K562 (cell line): ENCODE data around the gene FBXO28. TPM values are rescaled to one million over a fixed set of nuclear protein-coding genes. Genes with fewer than 3 reads are reported as not detected.

Source experiments
- ARHGAP35 ChIP-seq: fragments of 450-650 bp; IDR thresholded peaks from 2 replicates; pipeline ENCODE4 v1.6.1; 2018; ENCODE audit not compliant: partially characterized antibody
- ASH1L ChIP-seq: fragments of 450-650 bp; IDR thresholded peaks from 2 replicates; pipeline ENCODE4 v1.6.1; 2018; ENCODE audit warnings: borderline replicate concordance, mild to moderate bottlenecking, low read depth; ENCODE audit not compliant: partially characterized antibody
- ATF7 ChIP-seq: fragments of 450-650 bp; IDR thresholded peaks from 2 replicates; pipeline ENCODE4 v1.7.1; 2014; ENCODE audit warnings: mild to moderate bottlenecking, moderate library complexity
- BHLHE40 ChIP-seq: IDR thresholded peaks from 2 replicates; pipeline ENCODE4 v1.6.1; 2011; ENCODE audit warnings: low read length, improper control_type of control experiment
- CBX1 ChIP-seq: sonication (generic); IDR thresholded peaks from 2 replicates; pipeline ENCODE4 v1.6.1; 2016; ENCODE audit warnings: antibody characterized with exemption, low read depth, mild to moderate bottlenecking
- CHD4 ChIP-seq: fragments of 200-600 bp; sonication (generic); IDR thresholded peaks from 3 replicates; pipeline ENCODE4 v1.6.1; 2012; ENCODE audit warnings: low read depth, mild to moderate bottlenecking, mixed read lengths, low read length, inconsistent platforms; ENCODE audit not compliant: insufficient read depth, insufficient replicate concordance, poor library complexity, severe bottlenecking
- FIP1L1 ChIP-seq: fragments of 200-400 bp; formaldehyde crosslinking; IDR thresholded peaks from 2 replicates; pipeline ENCODE4 v1.6.1; 2018; ENCODE audit warnings: mild to moderate bottlenecking, low read depth, low read length; ENCODE audit not compliant: poor library complexity, severe bottlenecking
- FOXM1 ChIP-seq, 2 experiments: fragments of 450-650 bp in 1 of 2; sonication (generic) in 1 of 2; formaldehyde crosslinking in 1 of 2; IDR thresholded peaks; 2 replicates each; pipeline versions ENCODE4 v1.6.1 to v1.9.0; 2017 to 2022; ENCODE audit warnings: low read depth in 2 of 2, mild to moderate bottlenecking in 2 of 2, missing genetic modification reagents in 1 of 2, moderate library complexity in 1 of 2
- FOXP1 ChIP-seq: sonication (generic); formaldehyde crosslinking; IDR thresholded peaks from 2 replicates; pipeline ENCODE4 v1.8.0; 2022; ENCODE audit warnings: mild to moderate bottlenecking, missing genetic modification reagents
- GABPB2 ChIP-seq: fragments of 250-450 bp; sonication (Bioruptor Pico); conservative IDR thresholded peaks from 2 replicates; pipeline ENCODE4 v1.5.1; 2021; ENCODE audit warnings: mild to moderate bottlenecking
- GATAD2B ChIP-seq: fragments of 450-650 bp; IDR thresholded peaks from 2 replicates; pipeline ENCODE4 v1.6.1; 2017; ENCODE audit warnings: mild to moderate bottlenecking, borderline replicate concordance
- GTF2F1 ChIP-seq: IDR thresholded peaks from 2 replicates; pipeline ENCODE4 v1.6.1; 2011; ENCODE audit warnings: low read depth, low read length, improper control_type of control experiment
- ILF3 ChIP-seq: fragments of 450-650 bp; IDR thresholded peaks from 2 replicates; pipeline ENCODE4 v1.6.1; 2018; ENCODE audit warnings: antibody characterized with exemption, mild to moderate bottlenecking, moderate library complexity, borderline replicate concordance
- MAFG ChIP-seq: fragments of 450-650 bp; conservative IDR thresholded peaks from 2 replicates; pipeline ENCODE4 v1.6.1; 2016; ENCODE audit warnings: missing genetic modification characterization, missing compliant biosample characterization
- MAX ChIP-seq: sonication (generic); formaldehyde crosslinking; IDR thresholded peaks from 2 replicates; pipeline ENCODE4 v1.9.0; 2022; ENCODE audit warnings: mild to moderate bottlenecking, missing genetic modification reagents
- MED1 ChIP-seq: sonication (generic); formaldehyde crosslinking; IDR thresholded peaks from 2 replicates; pipeline ENCODE4 v1.8.1; 2023; ENCODE audit warnings: missing genetic modification reagents, borderline replicate concordance
- MYNN ChIP-seq, 2 experiments: sonication (generic); formaldehyde crosslinking in 1 of 2; IDR thresholded peaks; 2 replicates each; pipeline versions ENCODE4 v1.5.0 to v1.6.1; 2016 to 2020; ENCODE audit warnings: antibody characterized with exemption in 1 of 2, missing genetic modification reagents in 1 of 2
- NFIC ChIP-seq: fragments of 450-650 bp; IDR thresholded peaks from 2 replicates; pipeline ENCODE4 v1.6.1; 2017; ENCODE audit warnings: mild to moderate bottlenecking, inconsistent platforms
- PCBP1 ChIP-seq: fragments of 200-400 bp; formaldehyde crosslinking; IDR thresholded peaks from 2 replicates; pipeline ENCODE4 v1.6.1; 2018; ENCODE audit warnings: mild to moderate bottlenecking, low read depth, low read length; ENCODE audit not compliant: poor library complexity, severe bottlenecking
- PHF8 ChIP-seq: fragments of 200-600 bp; sonication (generic); IDR thresholded peaks from 2 replicates; pipeline ENCODE4 v1.6.1; 2012; ENCODE audit warnings: mixed run types, mild to moderate bottlenecking, inconsistent platforms, low read length, moderate library complexity, borderline replicate concordance
- PKNOX1 ChIP-seq: fragments of 450-650 bp; IDR thresholded peaks from 2 replicates; pipeline ENCODE4 v1.6.1; 2016
- SAP30 ChIP-seq: fragments of 200-600 bp; sonication (generic); IDR thresholded peaks from 2 replicates; pipeline ENCODE4 v1.6.1; 2012; ENCODE audit warnings: borderline replicate concordance, low read depth, mild to moderate bottlenecking, moderate library complexity, low read length, control low read depth, inconsistent platforms; ENCODE audit not compliant: insufficient read depth, poor library complexity, severe bottlenecking
- SETDB1 ChIP-seq: IDR thresholded peaks from one replicate; pipeline ENCODE4 v1.6.1; 2012; ENCODE audit warnings: low read length, control low read depth, inconsistent platforms
- SMAD4 ChIP-seq: fragments of 250-450 bp; sonication (Bioruptor Pico); conservative IDR thresholded peaks from 2 replicates; pipeline ENCODE4 v1.8.0; 2021; ENCODE audit warnings: inconsistent platforms, mild to moderate bottlenecking, moderate library complexity
- STAT5B ChIP-seq: fragments of 250-450 bp; sonication (Bioruptor Pico); IDR thresholded peaks from 2 replicates; pipeline ENCODE4 v1.8.0; 2021; ENCODE audit warnings: mild to moderate bottlenecking, inconsistent platforms
- ZFP1 ChIP-seq: fragments of 450-650 bp; formaldehyde crosslinking; IDR thresholded peaks from 2 replicates; pipeline ENCODE4 v1.4.0; 2020; ENCODE audit warnings: mild to moderate bottlenecking, mixed read lengths
- ZNF589 ChIP-seq: fragments of 200-800 bp; sonication (Bioruptor generic); IDR thresholded peaks from 2 replicates; pipeline ENCODE4 v1.6.1; 2016; ENCODE audit warnings: low read depth, missing genetic modification characterization, missing compliant biosample characterization
- ZNF644 ChIP-seq: fragments of 200-800 bp; sonication (Bioruptor generic); IDR thresholded peaks from 2 replicates; pipeline ENCODE4 v1.6.1; 2016; ENCODE audit warnings: low read depth, missing genetic modification characterization, missing compliant biosample characterization
- ZSCAN29 ChIP-seq: fragments of 450-650 bp; IDR thresholded peaks from 2 replicates; pipeline ENCODE4 v1.6.1; 2017
- polyA plus RNA-seq, 8 experiments: library from polyadenylated mRNA; depleted of rRNA in 4 of 8; stranded (reverse) in 5 of 8; unstranded in 3 of 8; fragments of >200 nt; fragmentation: Nextera tagmentation in 2 of 8; fragmentation: Illumina TruSeq in 1 of 8; extraction: Ambion mirVana in 2 of 8; extraction: Trizol in 1 of 8; gene quantifications; 2 replicates each; pipeline versions ENCODE4 v1.2.1 to v1.2.3, GENCODE V29; 2011 to 2014; ENCODE audit warnings: inconsistent platforms in 1 of 8, missing spikeins in 1 of 8
- total RNA-seq, 7 experiments: library from RNA; depleted of rRNA in 6 of 7; stranded (reverse); fragments of >200 nt in 6 of 7; fragmentation: Illumina TruSeq in 2 of 7; extraction: Trizol in 2 of 7; gene quantifications; 2 replicates each; pipeline versions ENCODE4 v1.2.1 to v1.2.3, GENCODE V29; 2011 to 2021; ENCODE audit warnings: low replicate concordance in 1 of 7

Gene FBXO28
- total and polyA plus RNA-seq, 9 of the 15 experiments (the other 6 are each of a cell fraction or from before 2014, with no cell fraction given), result 4.1 to 34.8 (median 25.3) TPM

GRCh38 chr1:224182866-224183590 is 69.1 kb downstream of the FBXO28 start, which contains the start of gene DEGS1 (continued):
- TF ChIP-seq ILF3 (0 out of 2 replicates have a peak, but pooled peaks have one; percentile 70), PKNOX1 (no peak), GATAD2B (peak; percentile 93), MAX (CRISPR knock-in tag) (peak; percentile 72; the same call in 1 of the 2 replicates), ZNF589 (CRISPR knock-in tag) (no peak), PHF8 (peak; percentile 93), FOXM1 (IDR thresholded peaks at IDR 0.05; ENCODE audit: low read depth) (no peak), FOXM1 (CRISPR knock-in tag; IDR thresholded peaks at IDR 0.05; ENCODE audit: low read depth) (no peak), MED1 (CRISPR knock-in tag) (0 out of 2 replicates have a peak, but pooled peaks have one; percentile 70), SMAD4 (CRISPR knock-in tag) (peak; percentile 93), ASH1L (no peak), FIP1L1 (peak; percentile 49), NFIC (peak; percentile 67), GTF2F1 (no peak), MAFG (tag) (no peak), ZSCAN29 (peak; percentile 87), CHD4 (no peak), SETDB1 (no peak), GABPB2 (CRISPR knock-in tag) (no peak), SAP30 (peak; percentile 71), MYNN (IDR thresholded peaks at IDR 0.05) (no peak), MYNN (CRISPR knock-in tag; IDR thresholded peaks at IDR 0.05) (no peak), PCBP1 (peak; percentile 42), FOXP1 (peak; percentile 94), ZNF644 (no peak), BHLHE40 (no peak), STAT5B (CRISPR knock-in tag) (no peak), ARHGAP35 (no peak), ZFP1 (CRISPR knock-in tag) (no peak), ATF7 (peak; percentile 75), CBX1 (peak; percentile 81; the same call in 1 of the 2 replicates)
